ENCODE data around the gene GFER. TPM values are rescaled to one million over a fixed set of nuclear protein-coding genes. Genes with fewer than 3 reads are reported as not detected.

GFER gene
- polyA plus RNA-seq, 1 of the 3 experiments (the other 2 are of a cell fraction) = 20.4 TPM

DNA sequence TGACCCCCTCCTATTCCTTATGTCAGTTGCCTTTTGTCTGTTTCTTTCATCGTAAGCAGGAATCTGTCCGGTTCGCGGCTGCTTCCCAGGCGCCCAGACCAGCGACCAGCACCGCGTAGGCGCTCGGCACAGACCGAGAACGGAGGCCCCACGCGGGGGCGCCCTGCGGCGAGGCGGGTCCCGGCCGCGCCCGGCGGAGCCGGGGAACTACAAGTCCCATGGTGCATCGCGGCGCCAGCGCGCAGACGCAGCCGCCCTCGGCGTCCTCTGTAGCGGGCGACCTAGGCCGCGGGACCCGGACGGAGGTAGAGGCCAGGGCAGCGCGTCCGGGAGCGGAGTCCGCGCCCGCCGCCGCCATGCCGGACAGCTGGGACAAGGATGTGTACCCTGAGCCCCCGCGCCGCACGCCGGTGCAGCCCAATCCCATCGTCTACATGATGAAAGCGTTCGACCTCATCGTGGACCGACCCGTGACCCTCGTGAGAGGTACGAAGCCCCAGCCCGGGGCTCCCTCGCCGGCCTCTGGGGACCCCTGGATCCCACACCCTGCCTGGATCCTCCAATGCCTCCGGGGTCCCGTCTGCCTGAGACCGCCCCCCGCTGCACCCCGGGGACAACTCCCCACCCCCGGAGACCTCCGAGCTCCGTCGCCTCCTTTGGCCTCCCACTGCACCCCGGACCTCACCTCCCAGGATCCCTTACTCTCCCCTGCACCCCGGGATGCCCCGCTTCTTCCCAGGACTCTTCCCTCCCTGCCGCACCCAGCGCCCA lies 24.5 kb upstream of the GFER start, which contains the start of gene NDUFB10 (continued):
- TF ChIP-seq EZH2phosphoT487 (IDR thresholded peaks at IDR 0.05; ENCODE audit: borderline replicate concordance, low read depth) = no peak

DNA sequence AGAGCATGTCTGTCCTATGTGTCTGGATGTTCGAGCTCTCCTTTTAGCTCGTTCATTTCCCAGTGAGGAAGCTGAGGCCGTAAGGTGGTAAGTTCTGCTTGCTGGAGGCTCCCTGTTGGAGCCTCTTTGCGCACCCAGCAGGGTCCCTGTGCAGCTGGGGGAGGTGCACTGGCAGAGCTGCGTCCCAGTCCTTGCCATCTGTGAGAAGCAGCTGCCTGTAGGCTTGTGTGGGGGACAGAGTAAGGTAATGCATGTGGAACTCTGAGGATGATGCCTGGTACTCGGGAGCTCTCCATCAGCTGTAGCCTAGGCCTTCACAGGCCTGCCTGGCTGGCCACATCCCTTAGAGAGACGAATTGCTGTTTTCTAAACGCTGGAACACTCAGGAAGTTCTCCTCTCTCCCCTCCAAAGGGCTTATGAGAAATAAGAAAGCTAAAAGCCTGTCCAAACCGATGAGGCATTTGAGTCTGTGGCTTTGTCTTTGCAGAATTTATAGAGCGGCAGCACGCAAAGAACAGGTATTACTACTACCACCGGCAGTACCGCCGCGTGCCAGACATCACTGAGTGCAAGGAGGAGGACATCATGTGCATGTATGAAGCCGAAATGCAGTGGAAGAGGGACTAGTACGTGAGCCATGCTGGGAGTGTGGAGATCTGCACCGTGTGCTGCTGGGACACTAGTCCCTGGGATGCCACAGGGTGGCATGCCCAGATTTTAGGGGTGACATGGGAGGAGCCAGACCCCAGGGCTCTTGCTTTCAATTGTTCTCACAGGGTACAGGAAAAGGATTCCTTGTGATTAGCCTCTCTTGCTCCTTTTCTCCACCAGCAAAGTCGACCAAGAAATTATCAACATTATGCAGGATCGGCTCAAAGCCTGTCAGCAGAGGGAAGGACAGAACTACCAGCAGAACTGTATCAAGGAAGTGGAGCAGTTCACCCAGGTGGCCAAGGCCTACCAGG lies 23.0 kb upstream of the GFER start:
- POLR2A ChIA-PET = interaction anchor here (0.7 to 2.6 kb wide), 5 partner anchors 10 to 86 kb away, joined by 3 to 10 read pairs (median 5); partner anchors contain the start of genes MSRB1, NTHL1 and TSC2
- peaks cover 0 to 46% of the 10 kb centered on the region in 2 experiments; a peak in 1 of 4 replicates for H3K4me1 ChIP-seq (ENCODE audit: control insufficient read depth in 1 of 2, insufficient read depth in 2 of 2, low read depth in 1 of 2, low read length in 1 of 2)
- H3K4me2 ChIP-seq = peak overlapping the region; percentile 76
- H4K20me1 ChIP-seq (ENCODE audit: insufficient read depth) = peaks cover 38% of the 10 kb centered on the region
- no peaks in the 10 kb centered on the region for H3K27me3 ChIP-seq (ENCODE audit: insufficient read depth)
- DNase-seq = no peak
- H3K79me2 ChIP-seq (ENCODE audit: insufficient read depth) = peaks cover 61% of the 10 kb centered on the region
- H3K36me3 ChIP-seq (replicated peaks in 1 of 2; ENCODE audit: control insufficient read depth in 1 of 2, insufficient read depth in 2 of 2, low read length in 1 of 2) = peaks cover 19 to 24% of the 10 kb centered on the region in 2 experiments
- peak overlapping the region; percentile 28 to 67 for H3K27ac ChIP-seq (ENCODE audit: low read depth in 2 of 2, low read length in 1 of 2)
- no peak; the same call in 1 of the 2 replicates for TF ChIP-seq TAF1 (IDR thresholded peaks at IDR 0.05; ENCODE audit: borderline replicate concordance, low read depth, low read length)
- peak; percentile 15; the same call in 1 of the 2 replicates for TF ChIP-seq JUND (IDR thresholded peaks at IDR 0.05)
- TF ChIP-seq SIN3A (IDR thresholded peaks at IDR 0.05; ENCODE audit: borderline replicate concordance, low read depth, low read length) = peak; percentile 83
- TF ChIP-seq, protein P1, sequence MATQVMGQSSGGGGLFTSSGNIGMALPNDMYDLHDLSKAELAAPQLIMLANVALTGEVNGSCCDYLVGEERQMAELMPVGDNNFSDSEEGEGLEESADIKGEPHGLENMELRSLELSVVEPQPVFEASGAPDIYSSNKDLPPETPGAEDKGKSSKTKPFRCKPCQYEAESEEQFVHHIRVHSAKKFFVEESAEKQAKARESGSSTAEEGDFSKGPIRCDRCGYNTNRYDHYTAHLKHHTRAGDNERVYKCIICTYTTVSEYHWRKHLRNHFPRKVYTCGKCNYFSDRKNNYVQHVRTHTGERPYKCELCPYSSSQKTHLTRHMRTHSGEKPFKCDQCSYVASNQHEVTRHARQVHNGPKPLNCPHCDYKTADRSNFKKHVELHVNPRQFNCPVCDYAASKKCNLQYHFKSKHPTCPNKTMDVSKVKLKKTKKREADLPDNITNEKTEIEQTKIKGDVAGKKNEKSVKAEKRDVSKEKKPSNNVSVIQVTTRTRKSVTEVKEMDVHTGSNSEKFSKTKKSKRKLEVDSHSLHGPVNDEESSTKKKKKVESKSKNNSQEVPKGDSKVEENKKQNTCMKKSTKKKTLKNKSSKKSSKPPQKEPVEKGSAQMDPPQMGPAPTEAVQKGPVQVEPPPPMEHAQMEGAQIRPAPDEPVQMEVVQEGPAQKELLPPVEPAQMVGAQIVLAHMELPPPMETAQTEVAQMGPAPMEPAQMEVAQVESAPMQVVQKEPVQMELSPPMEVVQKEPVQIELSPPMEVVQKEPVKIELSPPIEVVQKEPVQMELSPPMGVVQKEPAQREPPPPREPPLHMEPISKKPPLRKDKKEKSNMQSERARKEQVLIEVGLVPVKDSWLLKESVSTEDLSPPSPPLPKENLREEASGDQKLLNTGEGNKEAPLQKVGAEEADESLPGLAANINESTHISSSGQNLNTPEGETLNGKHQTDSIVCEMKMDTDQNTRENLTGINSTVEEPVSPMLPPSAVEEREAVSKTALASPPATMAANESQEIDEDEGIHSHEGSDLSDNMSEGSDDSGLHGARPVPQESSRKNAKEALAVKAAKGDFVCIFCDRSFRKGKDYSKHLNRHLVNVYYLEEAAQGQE (IDR thresholded peaks at IDR 0.05; ENCODE audit: low read depth, low read length) = 0 out of 2 replicates have a peak, but pooled peaks have one; percentile 10
- 0 out of 2 replicates have a peak, but pooled peaks have one; percentile 5 for TF ChIP-seq TCF12 (IDR thresholded peaks at IDR 0.05)
- peak; percentile 49 for TF ChIP-seq CHD2 (IDR thresholded peaks at IDR 0.05; ENCODE audit: low read length, partially characterized antibody)
- TF ChIP-seq, protein P2, sequence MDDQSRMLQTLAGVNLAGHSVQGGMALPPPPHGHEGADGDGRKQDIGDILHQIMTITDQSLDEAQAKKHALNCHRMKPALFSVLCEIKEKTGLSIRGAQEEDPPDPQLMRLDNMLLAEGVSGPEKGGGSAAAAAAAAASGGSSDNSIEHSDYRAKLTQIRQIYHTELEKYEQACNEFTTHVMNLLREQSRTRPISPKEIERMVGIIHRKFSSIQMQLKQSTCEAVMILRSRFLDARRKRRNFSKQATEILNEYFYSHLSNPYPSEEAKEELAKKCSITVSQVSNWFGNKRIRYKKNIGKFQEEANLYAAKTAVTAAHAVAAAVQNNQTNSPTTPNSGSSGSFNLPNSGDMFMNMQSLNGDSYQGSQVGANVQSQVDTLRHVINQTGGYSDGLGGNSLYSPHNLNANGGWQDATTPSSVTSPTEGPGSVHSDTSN (IDR thresholded peaks at IDR 0.05) = peak; percentile 49; the same call in 1 of the 2 replicates
- no peak for TF ChIP-seq FOSL2 (IDR thresholded peaks at IDR 0.05; ENCODE audit: borderline replicate concordance, low read depth)
- TF ChIP-seq, protein P3, sequence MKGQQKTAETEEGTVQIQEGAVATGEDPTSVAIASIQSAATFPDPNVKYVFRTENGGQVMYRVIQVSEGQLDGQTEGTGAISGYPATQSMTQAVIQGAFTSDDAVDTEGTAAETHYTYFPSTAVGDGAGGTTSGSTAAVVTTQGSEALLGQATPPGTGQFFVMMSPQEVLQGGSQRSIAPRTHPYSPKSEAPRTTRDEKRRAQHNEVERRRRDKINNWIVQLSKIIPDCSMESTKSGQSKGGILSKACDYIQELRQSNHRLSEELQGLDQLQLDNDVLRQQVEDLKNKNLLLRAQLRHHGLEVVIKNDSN (IDR thresholded peaks at IDR 0.05; ENCODE audit: borderline replicate concordance, low read depth) = no peak
- TF ChIP-seq POLR2AphosphoS5 (IDR thresholded peaks at IDR 0.05; ENCODE audit: low read depth, low read length) = peak; percentile 82
- TF ChIP-seq, protein P4, sequence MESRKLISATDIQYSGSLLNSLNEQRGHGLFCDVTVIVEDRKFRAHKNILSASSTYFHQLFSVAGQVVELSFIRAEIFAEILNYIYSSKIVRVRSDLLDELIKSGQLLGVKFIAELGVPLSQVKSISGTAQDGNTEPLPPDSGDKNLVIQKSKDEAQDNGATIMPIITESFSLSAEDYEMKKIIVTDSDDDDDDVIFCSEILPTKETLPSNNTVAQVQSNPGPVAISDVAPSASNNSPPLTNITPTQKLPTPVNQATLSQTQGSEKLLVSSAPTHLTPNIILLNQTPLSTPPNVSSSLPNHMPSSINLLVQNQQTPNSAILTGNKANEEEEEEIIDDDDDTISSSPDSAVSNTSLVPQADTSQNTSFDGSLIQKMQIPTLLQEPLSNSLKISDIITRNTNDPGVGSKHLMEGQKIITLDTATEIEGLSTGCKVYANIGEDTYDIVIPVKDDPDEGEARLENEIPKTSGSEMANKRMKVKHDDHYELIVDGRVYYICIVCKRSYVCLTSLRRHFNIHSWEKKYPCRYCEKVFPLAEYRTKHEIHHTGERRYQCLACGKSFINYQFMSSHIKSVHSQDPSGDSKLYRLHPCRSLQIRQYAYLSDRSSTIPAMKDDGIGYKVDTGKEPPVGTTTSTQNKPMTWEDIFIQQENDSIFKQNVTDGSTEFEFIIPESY (IDR thresholded peaks at IDR 0.05; ENCODE audit: borderline replicate concordance, low read depth) = 0 out of 2 replicates have a peak, but pooled peaks have one; percentile 28
- peaks cover 36% of the 10 kb centered on the region for H3F3A ChIP-seq (replicated peaks; ENCODE audit: insufficient read depth)
- H2AFZ ChIP-seq (ENCODE audit: low read depth) = no peak overlapping the region
- CTCF ChIA-PET = interaction anchor here (0.8 to 1.8 kb wide), 5 partner anchors 31 to 97 kb away, joined by 3 to 6 read pairs (median 4); partner anchors contain the start of gene MEIOB
- H3K9me2 ChIP-seq = no peaks in the 10 kb centered on the region
- 31% methylated on average over 18 of the region's 20 CpGs for WGBS (ENCODE audit: low lambda C conversion rate)
- no peaks in the 10 kb centered on the region for H3K9me3 ChIP-seq
- H3K4me3 ChIP-seq (ENCODE audit: low read depth in 2 of 2, low read length in 1 of 2) = peak overlapping the region; percentile 58 to 86
- H3K9ac ChIP-seq = peak overlapping the region; percentile 89; the same call in 1 of the 2 replicates
